MM.1S (cell line): Measurements from ENCODE around the gene C1QB.

ENCODE experiments used
- DNase-seq: peaks from one replicate; pipeline ENCODE4 v3.0.0-alpha.2; 2015
- H2AFZ ChIP-seq: fragments of 300-600 bp; sonication (generic); 2 replicates; pipeline ENCODE4 v1.6.0; 2016; ENCODE audit warnings: antibody characterized with exemption, low read length
- H3F3A ChIP-seq: fragments of 300-600 bp; sonication (generic); 2 replicates; pipeline ENCODE4 v1.6.1; 2016; ENCODE audit warnings: mild to moderate bottlenecking, antibody characterized with exemption, low read length, moderate library complexity, mixed read lengths; ENCODE audit not compliant: insufficient read depth
- H3K27ac ChIP-seq: fragments of 300-600 bp; sonication (generic); 2 replicates; pipeline ENCODE4 v1.5.1; 2016; ENCODE audit warnings: mild to moderate bottlenecking, low read length
- H3K27me3 ChIP-seq: fragments of 300-600 bp; sonication (generic); replicated peaks from 2 replicates; pipeline ENCODE4 v1.6.0; 2016; ENCODE audit warnings: low read length; ENCODE audit not compliant: insufficient read depth
- H3K36me3 ChIP-seq: fragments of 300-600 bp; sonication (generic); replicated peaks from 2 replicates; pipeline ENCODE4 v1.6.1; 2016; ENCODE audit warnings: mild to moderate bottlenecking, low read length, mixed read lengths; ENCODE audit not compliant: insufficient read depth
- H3K4me1 ChIP-seq: fragments of 300-600 bp; sonication (generic); 2 replicates; pipeline ENCODE4 v1.6.1; 2016; ENCODE audit warnings: low read length, mixed read lengths
- H3K4me2 ChIP-seq: fragments of 300-600 bp; sonication (generic); 2 replicates; pipeline ENCODE4 v1.6.0; 2016; ENCODE audit warnings: low read depth, low read length
- H3K4me3 ChIP-seq: fragments of 300-600 bp; sonication (generic); 2 replicates; pipeline ENCODE4 v1.5.1; 2016; ENCODE audit warnings: low read length, mixed read lengths
- H3K79me2 ChIP-seq: fragments of 300-600 bp; sonication (generic); 2 replicates; pipeline ENCODE4 v1.6.1; 2016; ENCODE audit warnings: mixed run types, low read length, mixed read lengths
- H3K9ac ChIP-seq: fragments of 300-600 bp; sonication (generic); 2 replicates; pipeline ENCODE4 v1.6.1; 2016; ENCODE audit warnings: low read length, mixed read lengths
- H3K9me2 ChIP-seq: fragments of 300-600 bp; sonication (generic); replicated peaks from 2 replicates; pipeline ENCODE4 v1.6.1; 2016; ENCODE audit warnings: mild to moderate bottlenecking, low read length, mixed read lengths; ENCODE audit not compliant: insufficient read depth
- H3K9me3 ChIP-seq: fragments of 300-600 bp; sonication (generic); replicated peaks from 2 replicates; pipeline ENCODE4 v1.6.1; 2016; ENCODE audit warnings: mild to moderate bottlenecking, low read length, mixed read lengths; ENCODE audit not compliant: insufficient read depth
- H4K20me1 ChIP-seq: fragments of 300-600 bp; sonication (generic); 2 replicates; pipeline ENCODE4 v1.6.1; 2016; ENCODE audit warnings: mild to moderate bottlenecking, low read length, moderate library complexity, mixed read lengths; ENCODE audit not compliant: insufficient read depth
- EZH2 ChIP-seq: fragments of 300-600 bp; sonication (generic); optimal IDR thresholded peaks from 2 replicates; pipeline ENCODE3; 2017; ENCODE audit warnings: low read depth, mild to moderate bottlenecking, antibody characterized with exemption, low read length, mixed read lengths
- EZH2phosphoT487 ChIP-seq: fragments of 300-600 bp; sonication (generic); IDR thresholded peaks from 2 replicates; pipeline ENCODE4 v1.6.1; 2018; ENCODE audit warnings: antibody characterized with exemption, low read length
- TF ChIP-seq, protein P1 (sequence below): fragments of 300-600 bp; sonication (generic); IDR thresholded peaks from 2 replicates; pipeline ENCODE4 v1.5.1; 2016; ENCODE audit warnings: antibody characterized with exemption, low read length, mixed read lengths

C1QB gene

DNA sequence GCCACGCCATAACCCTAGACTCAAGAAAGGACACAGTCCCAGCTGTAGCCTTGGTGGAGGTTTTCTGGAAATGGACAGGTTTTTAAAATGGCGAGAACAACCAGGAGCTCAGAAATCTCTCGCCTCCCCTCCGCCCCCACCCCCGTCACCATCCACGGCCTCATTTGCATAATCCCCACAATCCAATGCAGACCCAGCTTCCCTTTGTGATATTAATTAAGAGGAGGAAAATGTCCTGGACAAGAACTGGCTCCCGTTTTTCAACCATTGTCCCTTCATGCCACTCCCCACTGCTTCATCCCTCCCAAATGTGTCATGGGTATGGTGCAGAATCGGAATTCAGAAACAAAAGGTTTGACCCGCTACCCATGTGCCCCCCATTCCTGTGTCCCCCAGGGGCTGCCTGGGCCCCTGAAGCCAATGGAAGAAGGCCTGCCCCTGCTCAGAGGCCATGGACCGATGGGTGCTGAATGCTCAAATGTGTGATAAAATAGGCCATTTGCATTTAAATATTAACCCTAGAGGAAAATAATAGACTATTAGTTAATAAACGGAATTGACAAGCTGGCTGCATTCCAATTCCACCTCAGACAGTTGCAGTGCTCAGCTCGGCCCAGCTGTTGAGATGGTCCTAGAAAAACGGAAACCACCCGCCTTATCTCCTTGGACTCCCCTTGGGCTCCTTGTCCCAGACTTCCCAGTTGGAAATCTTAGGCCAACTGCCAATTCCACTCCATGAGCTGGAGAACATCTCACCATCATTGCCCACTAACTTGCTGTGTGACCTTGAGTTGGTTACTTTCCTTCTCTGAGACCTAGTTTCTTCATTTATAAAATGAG lies 46.9 kb downstream of the C1QB start:
- Histone ChIP-seq H3K27me3 (peaks cover 60% of the 10 kb centered on the region), H3K27ac (no peak overlapping the region), H2AFZ (no peak overlapping the region), H3F3A (no peaks in the 10 kb centered on the region), H3K9me2 (no peaks in the 10 kb centered on the region), H3K79me2 (no peaks in the 10 kb centered on the region), H3K36me3 (no peaks in the 10 kb centered on the region), H3K9ac (no peak overlapping the region), H3K4me3 (no peak overlapping the region), H3K4me1 (no peaks in the 10 kb centered on the region), H3K9me3 (no peaks in the 10 kb centered on the region), H3K4me2 (no peak overlapping the region), H4K20me1 (no peaks in the 10 kb centered on the region)
- TF ChIP-seq, protein P1, sequence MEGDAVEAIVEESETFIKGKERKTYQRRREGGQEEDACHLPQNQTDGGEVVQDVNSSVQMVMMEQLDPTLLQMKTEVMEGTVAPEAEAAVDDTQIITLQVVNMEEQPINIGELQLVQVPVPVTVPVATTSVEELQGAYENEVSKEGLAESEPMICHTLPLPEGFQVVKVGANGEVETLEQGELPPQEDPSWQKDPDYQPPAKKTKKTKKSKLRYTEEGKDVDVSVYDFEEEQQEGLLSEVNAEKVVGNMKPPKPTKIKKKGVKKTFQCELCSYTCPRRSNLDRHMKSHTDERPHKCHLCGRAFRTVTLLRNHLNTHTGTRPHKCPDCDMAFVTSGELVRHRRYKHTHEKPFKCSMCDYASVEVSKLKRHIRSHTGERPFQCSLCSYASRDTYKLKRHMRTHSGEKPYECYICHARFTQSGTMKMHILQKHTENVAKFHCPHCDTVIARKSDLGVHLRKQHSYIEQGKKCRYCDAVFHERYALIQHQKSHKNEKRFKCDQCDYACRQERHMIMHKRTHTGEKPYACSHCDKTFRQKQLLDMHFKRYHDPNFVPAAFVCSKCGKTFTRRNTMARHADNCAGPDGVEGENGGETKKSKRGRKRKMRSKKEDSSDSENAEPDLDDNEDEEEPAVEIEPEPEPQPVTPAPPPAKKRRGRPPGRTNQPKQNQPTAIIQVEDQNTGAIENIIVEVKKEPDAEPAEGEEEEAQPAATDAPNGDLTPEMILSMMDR, result no peak
- TF ChIP-seq EZH2phosphoT487 (no peak), EZH2 (no peak)
- DNase-seq, result no peak

GRCh38 chr1:22702296-22703085 lies 49.5 kb downstream of the C1QB start:
- H2AFZ ChIP-seq, result no peak overlapping the region
- no peak overlapping the region for H3K4me2 ChIP-seq
- no peaks in the 10 kb centered on the region for H3K4me1 ChIP-seq
- H3F3A ChIP-seq, result no peaks in the 10 kb centered on the region
- peaks cover 62% of the 10 kb centered on the region for H3K27me3 ChIP-seq
- H3K9me2 ChIP-seq, result no peaks in the 10 kb centered on the region
- H3K79me2 ChIP-seq, result no peaks in the 10 kb centered on the region
- no peak overlapping the region for H3K4me3 ChIP-seq
- H3K36me3 ChIP-seq, result no peaks in the 10 kb centered on the region
- no peaks in the 10 kb centered on the region for H4K20me1 ChIP-seq
- no peak for TF ChIP-seq EZH2
- TF ChIP-seq, protein P1, result no peak
- no peak for TF ChIP-seq EZH2phosphoT487
- no peak for DNase-seq
- no peak overlapping the region for H3K9ac ChIP-seq
- H3K27ac ChIP-seq, result no peak overlapping the region
- no peaks in the 10 kb centered on the region for H3K9me3 ChIP-seq

DNA sequence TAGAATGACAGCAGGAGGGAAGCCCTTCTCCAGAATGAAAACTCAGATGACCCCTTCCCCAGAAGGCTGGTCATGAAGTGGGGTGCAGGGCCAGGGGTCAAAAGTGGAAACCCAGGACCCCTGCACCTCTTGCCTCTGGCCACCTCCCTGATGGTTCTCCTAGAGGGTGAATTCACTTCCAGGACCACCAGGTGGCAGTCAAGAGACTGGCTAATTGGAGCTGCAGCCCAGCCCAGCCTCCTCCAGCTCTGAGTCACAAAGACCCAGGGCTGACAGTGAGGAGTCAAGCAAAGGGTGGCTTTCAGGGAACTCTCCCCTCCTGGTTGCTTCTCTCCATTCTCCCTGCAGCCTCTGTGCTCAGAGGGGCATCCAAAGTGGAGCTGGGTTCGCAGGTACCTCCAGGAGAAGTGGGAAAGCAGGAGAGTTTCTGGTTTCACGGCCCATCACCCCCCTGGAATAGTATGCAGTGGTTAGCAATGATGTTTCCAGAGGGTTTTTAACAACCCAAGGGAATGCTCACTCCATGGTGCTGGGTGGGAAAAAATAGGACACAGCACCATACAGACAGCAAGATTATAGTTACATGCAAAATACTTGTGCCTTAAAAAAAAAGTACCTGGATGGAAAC lies 51.5 kb downstream of the C1QB start:
- Histone ChIP-seq H3K27me3 (peaks cover 73% of the 10 kb centered on the region), H3K27ac (no peak overlapping the region), H3K4me1 (no peaks in the 10 kb centered on the region), H3K9me2 (no peaks in the 10 kb centered on the region), H3F3A (no peaks in the 10 kb centered on the region), H3K4me3 (no peak overlapping the region), H3K36me3 (no peaks in the 10 kb centered on the region), H2AFZ (no peak overlapping the region), H4K20me1 (no peaks in the 10 kb centered on the region), H3K9ac (no peak overlapping the region), H3K9me3 (no peaks in the 10 kb centered on the region), H3K4me2 (no peak overlapping the region), H3K79me2 (no peaks in the 10 kb centered on the region)
- TF ChIP-seq, protein P1, result peak; percentile 78
- no peak for TF ChIP-seq EZH2
- DNase-seq, result peak; percentile 72
